22Rv1 (cell line): ENCODE measurements around the gene PAPOLA.

Source experiments
- CTCF ChIP-seq: fragments of 450-650 bp; IDR thresholded peaks from 2 replicates; pipeline ENCODE4 v1.5.1; 2017; ENCODE audit warnings: mild to moderate bottlenecking
- ZFX ChIP-seq: fragments of 450-650 bp; IDR thresholded peaks from 2 replicates; pipeline ENCODE4 v1.6.1; 2017; ENCODE audit warnings: antibody characterized with exemption, borderline replicate concordance

- TF ChIP-seq CTCF (no peak), ZFX (no peak)
Observed at GRCh38 chr14:96512122-96512521, 9.9 kb downstream of the PAPOLA start.
